Measurements from ENCODE around the gene SOCS1.

SOCS1 gene

GRCh38 chr16:11278681-11279628, 23.0 kb upstream of the SOCS1 start:
- Histone ChIP-seq H3K36me3 (ENCODE audit: insufficient read depth, insufficient read length, low read length) (no peaks in the 10 kb centered on the region), H3K27me3 (ENCODE audit: insufficient read depth, insufficient read length) (no peaks in the 10 kb centered on the region), H3K4me1 (ENCODE audit: insufficient read depth, insufficient read length) (peaks cover 2% of the 10 kb centered on the region), H3K9ac (ENCODE audit: insufficient read length, low read depth) (no peak overlapping the region), H3K4me3 (ENCODE audit: insufficient read length, low read depth) (no peak overlapping the region), H3K9me3 (ENCODE audit: insufficient read depth, low read length) (peaks cover 3% of the 10 kb centered on the region; the same call in 1 of the 2 replicates)
- TF ChIP-seq ZNF274 (IDR thresholded peaks at IDR 0.05; ENCODE audit: low read depth, low read length) (no peak), YY1 (IDR thresholded peaks at IDR 0.05; ENCODE audit: insufficient read depth, insufficient read length) (no peak), SUZ12 (IDR thresholded peaks at IDR 0.05; ENCODE audit: extremely low read depth, insufficient read depth, insufficient read length) (no peak)
- no peak for DNase-seq (ENCODE audit: low read depth, low spot score)

- no peak for DNase-seq (ENCODE audit: low read depth, low spot score)
- peaks cover 8% of the 10 kb centered on the region for H3K4me1 ChIP-seq (ENCODE audit: insufficient read depth, insufficient read length)
- no peaks in the 10 kb centered on the region for H3K36me3 ChIP-seq (ENCODE audit: insufficient read depth, insufficient read length, low read length)
- no peaks in the 10 kb centered on the region for H3K27me3 ChIP-seq (ENCODE audit: insufficient read depth, insufficient read length)
- H3K4me3 ChIP-seq (ENCODE audit: insufficient read length, low read depth): no peak overlapping the region
- no peak overlapping the region for H3K9ac ChIP-seq (ENCODE audit: insufficient read length, low read depth)
- peaks cover 3% of the 10 kb centered on the region; the same call in 1 of the 2 replicates for H3K9me3 ChIP-seq (ENCODE audit: insufficient read depth, low read length)
- no peak for TF ChIP-seq ZNF274 (IDR thresholded peaks at IDR 0.05; ENCODE audit: low read depth, low read length)
- TF ChIP-seq YY1 (IDR thresholded peaks at IDR 0.05; ENCODE audit: insufficient read depth, insufficient read length): no peak
- TF ChIP-seq SUZ12 (IDR thresholded peaks at IDR 0.05; ENCODE audit: extremely low read depth, insufficient read depth, insufficient read length): no peak
Observed at GRCh38 chr16:11277607-11278337, 21.8 kb upstream of the SOCS1 start.

GRCh38 chr16:11276896-11277593, 21.0 kb upstream of the SOCS1 start:
- no peak for TF ChIP-seq YY1 (IDR thresholded peaks at IDR 0.05; ENCODE audit: insufficient read depth, insufficient read length)
- TF ChIP-seq SUZ12 (IDR thresholded peaks at IDR 0.05; ENCODE audit: extremely low read depth, insufficient read depth, insufficient read length): no peak
- TF ChIP-seq ZNF274 (IDR thresholded peaks at IDR 0.05; ENCODE audit: low read depth, low read length): no peak
- DNase-seq (ENCODE audit: low read depth, low spot score): no peak
- Histone ChIP-seq H3K9ac (ENCODE audit: insufficient read length, low read depth) (no peak overlapping the region), H3K9me3 (ENCODE audit: insufficient read depth, low read length) (peaks cover 3% of the 10 kb centered on the region; the same call in 1 of the 2 replicates), H3K27me3 (ENCODE audit: insufficient read depth, insufficient read length) (no peaks in the 10 kb centered on the region), H3K36me3 (ENCODE audit: insufficient read depth, insufficient read length, low read length) (no peaks in the 10 kb centered on the region), H3K4me3 (ENCODE audit: insufficient read length, low read depth) (no peak overlapping the region), H3K4me1 (ENCODE audit: insufficient read depth, insufficient read length) (peaks cover 14% of the 10 kb centered on the region)

GRCh38 chr16:11276143-11276895, 20.3 kb upstream of the SOCS1 start, which contains the start of gene PRM2:
Gene PRM2 (minus strand): TSS chr16:11276480. CDS start chr16:11276370, 110 bp downstream.
- Histone ChIP-seq H3K9me3 (ENCODE audit: insufficient read depth, low read length) (peaks cover 3% of the 10 kb centered on the region; the same call in 1 of the 2 replicates), H3K27me3 (ENCODE audit: insufficient read depth, insufficient read length) (no peaks in the 10 kb centered on the region), H3K36me3 (ENCODE audit: insufficient read depth, insufficient read length, low read length) (no peaks in the 10 kb centered on the region), H3K4me3 (ENCODE audit: insufficient read length, low read depth) (no peak within 1 kb of the TSS), H3K9ac (ENCODE audit: insufficient read length, low read depth) (no peak within 1 kb of the TSS), H3K4me1 (ENCODE audit: insufficient read depth, insufficient read length) (peaks cover 15% of the 10 kb centered on the region)
- TF ChIP-seq ZNF274 (IDR thresholded peaks at IDR 0.05; ENCODE audit: low read depth, low read length) (no peak), YY1 (IDR thresholded peaks at IDR 0.05; ENCODE audit: insufficient read depth, insufficient read length) (no peak), SUZ12 (IDR thresholded peaks at IDR 0.05; ENCODE audit: extremely low read depth, insufficient read depth, insufficient read length) (no peak)
- no peak for DNase-seq (ENCODE audit: low read depth, low spot score)

GRCh38 chr16:11274964-11275363, 19.0 kb upstream of the SOCS1 start:
- no peak for TF ChIP-seq SUZ12 (IDR thresholded peaks at IDR 0.05; ENCODE audit: extremely low read depth, insufficient read depth, insufficient read length)
- TF ChIP-seq ZNF274 (IDR thresholded peaks at IDR 0.05; ENCODE audit: low read depth, low read length): no peak
- no peak for TF ChIP-seq YY1 (IDR thresholded peaks at IDR 0.05; ENCODE audit: insufficient read depth, insufficient read length)
- H3K36me3 ChIP-seq (ENCODE audit: insufficient read depth, insufficient read length, low read length): no peaks in the 10 kb centered on the region
- no peak overlapping the region for H3K4me3 ChIP-seq (ENCODE audit: insufficient read length, low read depth)
- peaks cover 3% of the 10 kb centered on the region; the same call in 1 of the 2 replicates for H3K9me3 ChIP-seq (ENCODE audit: insufficient read depth, low read length)
- H3K4me1 ChIP-seq (ENCODE audit: insufficient read depth, insufficient read length): peaks cover 15% of the 10 kb centered on the region
- peak overlapping the region; percentile 23 for H3K9ac ChIP-seq (ENCODE audit: insufficient read length, low read depth)
- no peaks in the 10 kb centered on the region for H3K27me3 ChIP-seq (ENCODE audit: insufficient read depth, insufficient read length)
- DNase-seq (ENCODE audit: low read depth, low spot score): no peak

GRCh38 chr16:11273721-11274324, 17.8 kb upstream of the SOCS1 start:
- H3K4me1 ChIP-seq (ENCODE audit: insufficient read depth, insufficient read length): peaks cover 15% of the 10 kb centered on the region

More at GRCh38 chr16:11273721-11274324, 17.8 kb upstream of the SOCS1 start:
- Histone ChIP-seq H3K27me3 (ENCODE audit: insufficient read depth, insufficient read length) (no peaks in the 10 kb centered on the region), H3K9me3 (ENCODE audit: insufficient read depth, low read length) (peaks cover 3% of the 10 kb centered on the region; the same call in 1 of the 2 replicates), H3K9ac (ENCODE audit: insufficient read length, low read depth) (no peak overlapping the region), H3K4me3 (ENCODE audit: insufficient read length, low read depth) (no peak overlapping the region), H3K36me3 (ENCODE audit: insufficient read depth, insufficient read length, low read length) (no peaks in the 10 kb centered on the region)
- no peak for TF ChIP-seq ZNF274 (IDR thresholded peaks at IDR 0.05; ENCODE audit: low read depth, low read length)
- TF ChIP-seq YY1 (IDR thresholded peaks at IDR 0.05; ENCODE audit: insufficient read depth, insufficient read length): no peak
- no peak for TF ChIP-seq SUZ12 (IDR thresholded peaks at IDR 0.05; ENCODE audit: extremely low read depth, insufficient read depth, insufficient read length)
- DNase-seq (ENCODE audit: low read depth, low spot score): no peak
